ENCODE results near the gene PLCD3. TPM values are rescaled to one million over a fixed set of nuclear protein-coding genes. Genes with fewer than 3 reads are reported as not detected.

The PLCD3 gene
- polyA plus RNA-seq, 1 donor (not counting 4 experiments of a cell fraction or from before 2014, with no cell fraction given): 53.3 TPM

DNA sequence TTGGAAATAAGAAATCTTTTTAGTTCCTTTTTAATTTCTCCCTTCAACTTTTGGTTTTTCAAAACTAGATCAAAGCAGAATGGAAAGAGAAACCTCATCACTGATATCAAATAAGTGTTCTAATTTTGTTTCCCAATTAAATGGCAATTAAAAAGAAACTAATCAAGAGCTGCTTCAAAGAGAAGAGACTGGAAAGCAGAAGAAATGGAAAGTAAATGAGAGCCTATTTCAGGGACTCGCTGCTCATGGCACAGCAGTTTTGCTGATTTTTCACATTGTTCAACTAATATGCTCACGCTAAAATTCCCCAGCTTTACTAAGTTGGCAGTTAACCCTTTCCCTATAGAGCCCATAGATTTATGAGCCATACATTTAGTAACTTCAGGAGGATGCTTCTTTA, 64.7 kb downstream of the PLCD3 start:
- Histone ChIP-seq H4K20me1 (ENCODE audit: control insufficient read depth, extremely low read depth, insufficient read depth, low read length) (no peaks in the 10 kb centered on the region), H3K9ac (ENCODE audit: control insufficient read depth, extremely low read depth, insufficient read depth, low read length) (no peak overlapping the region), H3K36me3 (ENCODE audit: control insufficient read depth in 2 of 2, extremely low read depth in 1 of 2, insufficient read depth in 2 of 2, low read length in 2 of 2) (peaks cover 4 to 13% of the 10 kb centered on the region in 2 experiments), H3K4me1 (ENCODE audit: control insufficient read depth, extremely low read depth, insufficient read depth, low read length) (peaks cover 12% of the 10 kb centered on the region), H3K9me1 (ENCODE audit: control insufficient read depth, extremely low read depth, insufficient read depth, low read length) (no peaks in the 10 kb centered on the region), H3K27ac (ENCODE audit: control insufficient read depth, insufficient read depth, low read length) (no peak overlapping the region), H3K9me3 (ENCODE audit: control insufficient read depth, low read depth, low read length) (no peaks in the 10 kb centered on the region), H3K4me2 (ENCODE audit: control insufficient read depth, extremely low read depth, insufficient read depth, low read depth, low read length) (no peak overlapping the region), H3K27me3 (ENCODE audit: control insufficient read depth, extremely low read depth, insufficient read depth, low read length) (no peaks in the 10 kb centered on the region), H3K4me3 (ENCODE audit: control insufficient read depth in 2 of 3, extremely low read depth in 1 of 3, insufficient read depth in 2 of 3, low read depth in 1 of 3, low read length in 3 of 3) (no peak overlapping the region), H2AFZ (ENCODE audit: control insufficient read depth, low read length) (no peak overlapping the region), H3K79me2 (ENCODE audit: control insufficient read depth, insufficient read depth, low read length) (peaks cover 88% of the 10 kb centered on the region)
- FAIRE-seq (no peak), DNase-seq (ENCODE audit: low read depth, low spot score) (no peak)
- dilution Hi-C loops (cut with MboI; ENCODE audit: extremely low pct_ligation_motif_present, low sequenced_read_pairs): no loop called here
- TF ChIP-seq EZH2 (IDR thresholded peaks at IDR 0.05; ENCODE audit: low read length): no peak
- TF ChIP-seq, protein P1, sequence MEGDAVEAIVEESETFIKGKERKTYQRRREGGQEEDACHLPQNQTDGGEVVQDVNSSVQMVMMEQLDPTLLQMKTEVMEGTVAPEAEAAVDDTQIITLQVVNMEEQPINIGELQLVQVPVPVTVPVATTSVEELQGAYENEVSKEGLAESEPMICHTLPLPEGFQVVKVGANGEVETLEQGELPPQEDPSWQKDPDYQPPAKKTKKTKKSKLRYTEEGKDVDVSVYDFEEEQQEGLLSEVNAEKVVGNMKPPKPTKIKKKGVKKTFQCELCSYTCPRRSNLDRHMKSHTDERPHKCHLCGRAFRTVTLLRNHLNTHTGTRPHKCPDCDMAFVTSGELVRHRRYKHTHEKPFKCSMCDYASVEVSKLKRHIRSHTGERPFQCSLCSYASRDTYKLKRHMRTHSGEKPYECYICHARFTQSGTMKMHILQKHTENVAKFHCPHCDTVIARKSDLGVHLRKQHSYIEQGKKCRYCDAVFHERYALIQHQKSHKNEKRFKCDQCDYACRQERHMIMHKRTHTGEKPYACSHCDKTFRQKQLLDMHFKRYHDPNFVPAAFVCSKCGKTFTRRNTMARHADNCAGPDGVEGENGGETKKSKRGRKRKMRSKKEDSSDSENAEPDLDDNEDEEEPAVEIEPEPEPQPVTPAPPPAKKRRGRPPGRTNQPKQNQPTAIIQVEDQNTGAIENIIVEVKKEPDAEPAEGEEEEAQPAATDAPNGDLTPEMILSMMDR (optimal IDR thresholded peaks at IDR 0.05 in 1 of 3, IDR thresholded peaks at IDR 0.05 in 1 of 3, conservative IDR thresholded peaks at IDR 0.05 in 1 of 3; ENCODE audit: extremely low read depth in 1 of 3, insufficient read depth in 2 of 3, low read length in 3 of 3): no peak

DNA sequence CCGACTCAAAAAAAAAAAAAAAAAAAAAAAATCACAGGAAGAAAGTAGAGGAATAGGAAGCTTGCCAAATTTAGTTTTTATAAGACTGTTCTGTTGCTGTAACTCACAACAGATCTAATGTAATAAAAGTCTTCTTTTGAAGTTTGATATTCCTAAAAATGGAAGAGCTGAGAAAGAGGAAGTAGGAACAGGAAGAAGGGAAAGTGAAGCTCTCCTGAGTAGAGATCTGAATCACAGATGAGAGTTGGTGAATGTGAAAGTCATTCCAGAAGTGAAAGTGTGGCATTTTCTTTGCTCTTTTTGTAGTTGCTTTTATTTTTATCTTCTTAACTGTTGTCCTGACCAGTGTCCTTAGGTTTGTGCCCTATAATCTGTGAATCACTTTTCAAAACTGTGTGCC, 69.1 kb downstream of the PLCD3 start:
- Histone ChIP-seq H3K4me3 (ENCODE audit: control insufficient read depth in 2 of 3, extremely low read depth in 1 of 3, insufficient read depth in 2 of 3, low read depth in 1 of 3, low read length in 3 of 3) (no peak overlapping the region), H3K9me3 (ENCODE audit: control insufficient read depth, low read depth, low read length) (no peaks in the 10 kb centered on the region), H3K9me1 (ENCODE audit: control insufficient read depth, extremely low read depth, insufficient read depth, low read length) (no peaks in the 10 kb centered on the region), H3K79me2 (ENCODE audit: control insufficient read depth, insufficient read depth, low read length) (peaks cover 83% of the 10 kb centered on the region), H3K9ac (ENCODE audit: control insufficient read depth, extremely low read depth, insufficient read depth, low read length) (no peak overlapping the region), H3K27me3 (ENCODE audit: control insufficient read depth, extremely low read depth, insufficient read depth, low read length) (no peaks in the 10 kb centered on the region), H3K4me2 (ENCODE audit: control insufficient read depth, extremely low read depth, insufficient read depth, low read depth, low read length) (peak overlapping the region; percentile 12), H3K4me1 (ENCODE audit: control insufficient read depth, extremely low read depth, insufficient read depth, low read length) (peaks cover 22% of the 10 kb centered on the region), H3K27ac (ENCODE audit: control insufficient read depth, insufficient read depth, low read length) (peak overlapping the region; percentile 6), H2AFZ (ENCODE audit: control insufficient read depth, low read length) (no peak overlapping the region), H4K20me1 (ENCODE audit: control insufficient read depth, extremely low read depth, insufficient read depth, low read length) (no peaks in the 10 kb centered on the region), H3K36me3 (ENCODE audit: control insufficient read depth in 2 of 2, extremely low read depth in 1 of 2, insufficient read depth in 2 of 2, low read length in 2 of 2) (peaks cover 4 to 8% of the 10 kb centered on the region in 2 experiments)
- DNase-seq (ENCODE audit: low read depth, low spot score): no peak
- no peak for TF ChIP-seq EZH2 (IDR thresholded peaks at IDR 0.05; ENCODE audit: low read length)
- TF ChIP-seq, protein P1 (optimal IDR thresholded peaks at IDR 0.05 in 1 of 3, IDR thresholded peaks at IDR 0.05 in 1 of 3, conservative IDR thresholded peaks at IDR 0.05 in 1 of 3; ENCODE audit: extremely low read depth in 1 of 3, insufficient read depth in 2 of 3, low read length in 3 of 3): no peak
- dilution Hi-C loops (cut with MboI; ENCODE audit: extremely low pct_ligation_motif_present, low sequenced_read_pairs): no loop called here
- no peak for FAIRE-seq
